Endothelial cell of umbilical vein (primary cell): ENCODE data around the gene AMZ1. TPM values are rescaled to one million over a fixed set of nuclear protein-coding genes. Genes with fewer than 3 reads are reported as not detected.

Source experiments
- BruUV-seq: library from RNA; stranded (reverse); fragments of 400-500 nt; replicated peaks from 2 replicates; lab custom pipeline; 2021; lab: Mats Ljungman, UMichigan
- CTCF ChIA-PET: fragments of 300-600, 350-600 bp; sonication (Branson Sonifier 250); formaldehyde crosslinking; loops from one replicate; lab custom pipeline; 2021; ENCODE audit warnings: antibody characterized with exemption, inconsistent platforms; lab: Charles Lee
- POLR2A ChIA-PET: fragments of 300-600, 350-600 bp; sonication (Branson Sonifier 250); formaldehyde crosslinking; loops from one replicate; lab custom pipeline; 2021; ENCODE audit warnings: antibody characterized with exemption, inconsistent platforms; lab: Charles Lee
- DNase-seq: peaks from one replicate; pipeline ENCODE4 v3.0.0-alpha.2; 2011; ENCODE audit warnings: low read depth, low spot score
- FAIRE-seq: peaks from 2 replicates; lab custom pipeline; 2011; peaks lifted over from hg19 to GRCh38; lab: Jason Lieb, UNC
- H2AFZ ChIP-seq: 2 replicates; pipeline ENCODE4 v1.6.0; 2012; ENCODE audit warnings: low read depth, low read length, control low read depth, inconsistent platforms
- H3K27ac ChIP-seq: 2 replicates; pipeline ENCODE4 v1.5.1; 2011; ENCODE audit warnings: low read depth, mild to moderate bottlenecking, control low read depth, low read length, moderate library complexity; ENCODE audit not compliant: insufficient read depth
- H3K27me3 ChIP-seq, 2 experiments: 2 replicates each; pipeline versions ENCODE4 v1.6.0 to v1.6.1; 2011; ENCODE audit warnings: low read length in 2 of 2, mixed read lengths in 1 of 2; ENCODE audit not compliant: control insufficient read depth in 2 of 2, insufficient read depth in 2 of 2
- H3K36me3 ChIP-seq, 2 experiments: 2 replicates in 1 of 2; 3 replicates in 1 of 2; pipeline ENCODE4 v1.5.1; 2011; ENCODE audit warnings: low read length in 2 of 2, mild to moderate bottlenecking in 1 of 2, moderate library complexity in 1 of 2; ENCODE audit not compliant: control insufficient read depth in 2 of 2, insufficient read depth in 2 of 2; ENCODE audit errors: extremely low read depth in 1 of 2
- H3K4me1 ChIP-seq: 3 replicates; pipeline ENCODE4 v1.5.1; 2011; ENCODE audit warnings: mild to moderate bottlenecking, low read length; ENCODE audit not compliant: control insufficient read depth, insufficient read depth; ENCODE audit errors: extremely low read depth
- H3K4me2 ChIP-seq: 2 replicates; pipeline ENCODE4 v1.6.1; 2011; ENCODE audit warnings: low read length, control low read depth, mixed read lengths; ENCODE audit not compliant: insufficient read depth
- H3K4me3 ChIP-seq, 3 experiments: fragments of 200-600 bp in 1 of 3; sonication (generic), shearing (Covaris generic) in 1 of 3; replicated peaks in 1 of 3; 2 replicates each; pipeline ENCODE4 v1.5.1; 2011 to 2016; ENCODE audit warnings: control low read depth in 3 of 3, low read length in 3 of 3, mild to moderate bottlenecking in 2 of 3, inconsistent platforms in 1 of 3, low read depth in 1 of 3, moderate library complexity in 1 of 3; ENCODE audit not compliant: insufficient read depth in 1 of 3
- H3K79me2 ChIP-seq: 2 replicates; pipeline ENCODE4 v1.6.0; 2012; ENCODE audit warnings: low read length, inconsistent platforms; ENCODE audit not compliant: control insufficient read depth, insufficient read depth
- H3K9ac ChIP-seq: replicated peaks from 2 replicates; pipeline ENCODE3; 2011; ENCODE audit warnings: low read length, control low read depth; ENCODE audit not compliant: insufficient read depth; ENCODE audit errors: extremely low read depth
- H3K9me1 ChIP-seq: replicated peaks from 3 replicates; pipeline ENCODE4 v1.6.0; 2011; ENCODE audit warnings: mild to moderate bottlenecking, low read length; ENCODE audit not compliant: control insufficient read depth, insufficient read depth; ENCODE audit errors: extremely low read depth
- H3K9me3 ChIP-seq: replicated peaks from 2 replicates; pipeline ENCODE4 v1.5.1; 2012; ENCODE audit warnings: low read length, inconsistent platforms; ENCODE audit not compliant: control insufficient read depth, insufficient read depth
- H4K20me1 ChIP-seq: replicated peaks from 2 replicates; pipeline ENCODE3; 2011; ENCODE audit warnings: mild to moderate bottlenecking, low read length; ENCODE audit not compliant: control insufficient read depth, insufficient read depth; ENCODE audit errors: extremely low read depth
- EZH2 ChIP-seq: IDR thresholded peaks from 2 replicates; pipeline ENCODE4 v1.6.1; 2012; ENCODE audit warnings: borderline replicate concordance, low read depth, mild to moderate bottlenecking, moderate library complexity, low read length, inconsistent platforms; ENCODE audit not compliant: severe bottlenecking
- FOS ChIP-seq: IDR thresholded peaks from 2 replicates; pipeline ENCODE4 v1.6.1; 2011; ENCODE audit warnings: mild to moderate bottlenecking, low read length, moderate library complexity, borderline replicate concordance; ENCODE audit not compliant: insufficient read depth
- GATA2 ChIP-seq: IDR thresholded peaks from 2 replicates; pipeline ENCODE4 v1.7.0; 2011; ENCODE audit warnings: low read depth, mild to moderate bottlenecking, moderate library complexity, mixed read lengths, low read length; ENCODE audit not compliant: insufficient read length, insufficient read depth
- JUN ChIP-seq: IDR thresholded peaks from 2 replicates; pipeline ENCODE4 v1.6.1; 2011; ENCODE audit warnings: borderline replicate concordance, low read depth; ENCODE audit not compliant: insufficient read length, insufficient read depth
- MYC ChIP-seq: IDR thresholded peaks from one replicate; pipeline ENCODE4 v1.6.1; 2011; ENCODE audit warnings: mild to moderate bottlenecking, low read depth, low read length
- POLR2A ChIP-seq: IDR thresholded peaks from 2 replicates; pipeline ENCODE4 v1.6.1; 2012; ENCODE audit warnings: low read depth, mild to moderate bottlenecking, control low read depth, low read length
- POLR2AphosphoS5 ChIP-seq: IDR thresholded peaks from 2 replicates; pipeline ENCODE4 v1.6.1; 2012; ENCODE audit warnings: low read depth, mild to moderate bottlenecking, control low read depth, low read length, moderate library complexity; ENCODE audit not compliant: insufficient read depth
- dilution Hi-C: fragments of 300-500 bp; cut with MboI; formaldehyde crosslinking; loops from one replicate; pipeline ENCODE4 v1.15.0; 2019; ENCODE audit warnings: low sequenced_read_pairs; ENCODE audit not compliant: extremely low pct_ligation_motif_present
- intact Hi-C: fragments of 100-400 bp; cut with micrococcal nuclease; formaldehyde crosslinking; loops from one replicate; pipeline ENCODE4 v1.10.0; 2022
- polyA plus RNA-seq, 4 experiments: library from polyadenylated mRNA; depleted of rRNA in 3 of 4; stranded (reverse) in 3 of 4; unstranded in 1 of 4; fragments of >200 nt; gene quantifications; 2 replicates each; pipeline versions ENCODE4 v1.2.1 to v1.2.3, GENCODE V29; 2011 to 2012; ENCODE audit warnings: missing spikeins in 1 of 4
- total RNA-seq: library from RNA; stranded (reverse); gene quantifications from 2 replicates; pipeline ENCODE4 v1.2.3, GENCODE V29; 2021
- TF ChIP-seq, protein P1 (sequence below), 2 donors: IDR thresholded peaks; 1 replicate in 1 of 2; 2 replicates in 1 of 2; pipeline ENCODE4 v1.5.1; 2011; ENCODE audit warnings: low read length in 2 of 2, mild to moderate bottlenecking in 2 of 2, moderate library complexity in 2 of 2, control low read depth in 1 of 2, inconsistent platforms in 1 of 2, low read depth in 1 of 2; ENCODE audit not compliant: insufficient read depth in 1 of 2; ENCODE audit errors: extremely low read depth in 1 of 2
- TF ChIP-seq, protein P2 (sequence below): IDR thresholded peaks from 2 replicates; pipeline ENCODE4 v1.6.1; 2011; ENCODE audit not compliant: insufficient read depth, insufficient read length

Gene AMZ1
- total and polyA plus RNA-seq, 2 donors (not counting 3 experiments of a cell fraction or from before 2014, with no cell fraction given) = not detected

DNA sequence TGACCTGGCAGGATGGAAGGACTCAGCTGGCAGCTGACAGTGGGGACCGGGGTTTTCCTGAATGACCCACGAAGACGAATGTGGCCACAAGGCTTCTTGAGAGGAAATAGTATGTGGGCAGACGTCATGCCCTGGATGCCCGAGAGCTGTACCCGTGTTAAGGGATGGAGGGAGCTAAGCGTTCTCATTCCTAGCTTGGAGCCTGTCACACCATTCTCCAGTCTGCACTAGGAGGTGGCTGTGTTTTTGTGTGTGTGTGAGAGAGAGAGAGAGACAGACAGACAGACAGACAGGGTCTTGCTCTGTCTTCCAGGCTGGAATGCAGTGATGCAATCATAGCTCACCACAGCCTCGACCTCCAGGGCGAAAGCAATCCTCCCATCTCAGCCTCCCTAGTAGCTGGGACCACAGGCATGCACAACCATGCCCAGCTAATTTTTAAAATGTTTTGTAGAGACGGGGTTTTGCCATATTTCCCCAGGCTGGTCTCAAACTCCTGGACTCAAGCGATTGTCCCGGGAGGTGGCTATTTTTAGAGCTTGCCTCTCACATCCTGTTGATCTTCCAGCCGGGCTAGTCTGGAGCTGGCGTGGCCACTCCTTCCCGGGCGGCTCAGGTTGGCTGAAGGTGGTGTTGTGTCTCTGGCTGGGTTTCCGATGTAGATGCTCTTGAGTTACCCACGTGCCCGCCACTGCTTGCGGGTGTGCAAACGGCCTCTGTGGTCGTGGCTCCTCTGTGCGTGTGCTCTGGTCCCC lies 2.1 kb downstream of the AMZ1 start:
- ChIA-PET POLR2A (no interaction called here), CTCF (interaction anchor here (0.7 to 2.1 kb wide), 4 partner anchors 8 to 220 kb away, joined by 3 to 13 read pairs (median 8); no protein-coding TSS in a partner anchor)
- Histone ChIP-seq H3K27me3 (peaks cover 20 to 26% of the 10 kb centered on the region in 2 experiments), H4K20me1 (no peaks in the 10 kb centered on the region), H3K4me1 (peaks cover 3% of the 10 kb centered on the region), H3K9me3 (no peaks in the 10 kb centered on the region), H3K4me2 (no peak overlapping the region), H3K9ac (no peak overlapping the region), H3K27ac (no peak overlapping the region), H3K9me1 (no peaks in the 10 kb centered on the region), H3K4me3 (no peak overlapping the region), H3K36me3 (no peaks in the 10 kb centered on the region), H3K79me2 (no peaks in the 10 kb centered on the region), H2AFZ (no peak overlapping the region)
- no TSS peak for BruUV-seq
- intact Hi-C loops (no loop called here), dilution Hi-C loops (no loop called here)
- DNase-seq (no peak), FAIRE-seq (no peak)
- TF ChIP-seq JUN (no peak), MYC (no peak), FOS (no peak), GATA2 (no peak), EZH2 (no peak), POLR2AphosphoS5 (no peak), POLR2A (no peak)
- TF ChIP-seq, protein P1, sequence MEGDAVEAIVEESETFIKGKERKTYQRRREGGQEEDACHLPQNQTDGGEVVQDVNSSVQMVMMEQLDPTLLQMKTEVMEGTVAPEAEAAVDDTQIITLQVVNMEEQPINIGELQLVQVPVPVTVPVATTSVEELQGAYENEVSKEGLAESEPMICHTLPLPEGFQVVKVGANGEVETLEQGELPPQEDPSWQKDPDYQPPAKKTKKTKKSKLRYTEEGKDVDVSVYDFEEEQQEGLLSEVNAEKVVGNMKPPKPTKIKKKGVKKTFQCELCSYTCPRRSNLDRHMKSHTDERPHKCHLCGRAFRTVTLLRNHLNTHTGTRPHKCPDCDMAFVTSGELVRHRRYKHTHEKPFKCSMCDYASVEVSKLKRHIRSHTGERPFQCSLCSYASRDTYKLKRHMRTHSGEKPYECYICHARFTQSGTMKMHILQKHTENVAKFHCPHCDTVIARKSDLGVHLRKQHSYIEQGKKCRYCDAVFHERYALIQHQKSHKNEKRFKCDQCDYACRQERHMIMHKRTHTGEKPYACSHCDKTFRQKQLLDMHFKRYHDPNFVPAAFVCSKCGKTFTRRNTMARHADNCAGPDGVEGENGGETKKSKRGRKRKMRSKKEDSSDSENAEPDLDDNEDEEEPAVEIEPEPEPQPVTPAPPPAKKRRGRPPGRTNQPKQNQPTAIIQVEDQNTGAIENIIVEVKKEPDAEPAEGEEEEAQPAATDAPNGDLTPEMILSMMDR (IDR thresholded peaks at IDR 0.05; ENCODE audit: extremely low read depth in 1 of 2, insufficient read depth in 1 of 2, low read depth in 1 of 2, low read length in 2 of 2) = no peak
- TF ChIP-seq, protein P2, sequence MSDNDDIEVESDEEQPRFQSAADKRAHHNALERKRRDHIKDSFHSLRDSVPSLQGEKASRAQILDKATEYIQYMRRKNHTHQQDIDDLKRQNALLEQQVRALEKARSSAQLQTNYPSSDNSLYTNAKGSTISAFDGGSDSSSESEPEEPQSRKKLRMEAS = no peak
